C4-2B (cell line): Measurements from ENCODE around the gene EMC1.
"Not testable (repeated sequence)": the region's sequence is repeated elsewhere in the genome, so short reads cannot be mapped to it uniquely, and the experiment has no call there.

Experiments used
- H3K27ac ChIP-seq: fragments of 450-650 bp; 2 replicates; pipeline ENCODE4 v1.5.1; 2017
- ZFX ChIP-seq: fragments of 450-650 bp; IDR thresholded peaks from 2 replicates; pipeline ENCODE4 v1.6.1; 2017
- TF ChIP-seq, protein P1 (sequence below): fragments of 450-650 bp; conservative IDR thresholded peaks from 2 replicates; pipeline ENCODE4 v1.5.1; 2017; ENCODE audit warnings: mild to moderate bottlenecking

The EMC1 gene

DNA sequence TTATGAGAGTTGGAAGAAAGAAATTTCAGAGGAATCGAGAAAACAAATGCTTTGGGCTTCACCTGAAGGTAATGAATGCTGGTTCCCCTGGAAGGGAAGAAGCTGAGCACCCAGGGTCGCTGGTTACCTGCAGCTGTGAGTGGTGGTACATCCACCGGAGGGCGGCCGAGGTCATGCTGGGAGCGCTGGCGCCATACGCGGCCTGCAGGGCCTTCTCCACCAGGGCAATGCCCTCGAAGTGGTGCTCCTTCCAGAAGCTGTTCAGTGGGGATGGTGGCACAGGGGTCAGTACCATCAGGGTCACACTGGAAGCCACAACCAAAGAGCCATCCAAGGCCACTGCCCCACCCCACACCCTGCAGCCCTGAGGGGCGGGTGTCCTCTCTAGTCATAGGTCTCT is 17.1 kb upstream of the EMC1 start:
- no peak overlapping the region for H3K27ac ChIP-seq
- TF ChIP-seq ZFX, result no peak
- TF ChIP-seq, protein P1, sequence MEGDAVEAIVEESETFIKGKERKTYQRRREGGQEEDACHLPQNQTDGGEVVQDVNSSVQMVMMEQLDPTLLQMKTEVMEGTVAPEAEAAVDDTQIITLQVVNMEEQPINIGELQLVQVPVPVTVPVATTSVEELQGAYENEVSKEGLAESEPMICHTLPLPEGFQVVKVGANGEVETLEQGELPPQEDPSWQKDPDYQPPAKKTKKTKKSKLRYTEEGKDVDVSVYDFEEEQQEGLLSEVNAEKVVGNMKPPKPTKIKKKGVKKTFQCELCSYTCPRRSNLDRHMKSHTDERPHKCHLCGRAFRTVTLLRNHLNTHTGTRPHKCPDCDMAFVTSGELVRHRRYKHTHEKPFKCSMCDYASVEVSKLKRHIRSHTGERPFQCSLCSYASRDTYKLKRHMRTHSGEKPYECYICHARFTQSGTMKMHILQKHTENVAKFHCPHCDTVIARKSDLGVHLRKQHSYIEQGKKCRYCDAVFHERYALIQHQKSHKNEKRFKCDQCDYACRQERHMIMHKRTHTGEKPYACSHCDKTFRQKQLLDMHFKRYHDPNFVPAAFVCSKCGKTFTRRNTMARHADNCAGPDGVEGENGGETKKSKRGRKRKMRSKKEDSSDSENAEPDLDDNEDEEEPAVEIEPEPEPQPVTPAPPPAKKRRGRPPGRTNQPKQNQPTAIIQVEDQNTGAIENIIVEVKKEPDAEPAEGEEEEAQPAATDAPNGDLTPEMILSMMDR, result no peak

DNA sequence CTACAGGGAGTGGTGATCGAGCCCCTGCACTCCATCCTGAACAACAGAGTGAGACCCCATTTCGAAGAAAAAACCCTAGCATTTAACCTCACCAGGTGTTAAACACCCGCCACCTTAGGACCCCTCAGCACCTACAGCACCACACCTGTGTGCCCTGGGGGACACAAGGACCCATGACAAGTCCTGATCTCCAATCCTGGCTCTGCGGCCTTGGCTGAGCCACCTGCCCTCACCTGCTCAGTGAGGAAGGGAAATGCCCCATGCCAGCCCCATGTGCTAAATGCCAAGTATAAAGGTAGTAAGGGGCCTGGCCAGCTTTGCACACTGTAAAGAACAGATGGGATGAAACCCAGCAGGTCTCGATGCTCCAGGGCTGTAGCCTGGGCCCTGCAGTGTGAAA is 11.4 kb upstream of the EMC1 start:
- no peak overlapping the region for H3K27ac ChIP-seq
- TF ChIP-seq, protein P1, result no peak
- TF ChIP-seq ZFX, result no peak

DNA sequence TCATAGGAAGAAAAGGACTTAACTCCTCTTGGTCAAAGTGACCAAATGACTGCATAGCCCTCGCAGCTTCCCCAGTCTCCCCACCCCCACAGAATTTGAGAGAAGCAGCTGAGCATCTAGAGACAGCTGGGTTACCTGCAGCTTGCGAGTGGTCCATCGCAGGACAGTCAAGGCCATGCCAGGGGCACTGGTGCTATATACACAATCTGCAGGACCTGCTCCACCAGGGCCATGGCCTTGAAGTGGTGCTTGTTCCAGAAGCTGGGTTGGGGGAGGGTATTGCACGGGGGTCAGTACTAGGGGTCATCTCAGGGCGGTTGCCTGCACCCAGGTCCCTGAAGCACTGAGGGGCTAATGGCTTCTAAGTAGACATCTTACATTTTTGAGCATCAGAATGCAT is 10.7 kb upstream of the EMC1 start:
- TF ChIP-seq, protein P1, result no peak
- no peak for TF ChIP-seq ZFX
- H3K27ac ChIP-seq, result no peak overlapping the region

- H3K27ac ChIP-seq, result no peak overlapping the region
- TF ChIP-seq, protein P1, result no peak
- no peak for TF ChIP-seq ZFX
Measured at GRCh38 chr1:19260211-19261138, 9.2 kb upstream of the EMC1 start.

DNA sequence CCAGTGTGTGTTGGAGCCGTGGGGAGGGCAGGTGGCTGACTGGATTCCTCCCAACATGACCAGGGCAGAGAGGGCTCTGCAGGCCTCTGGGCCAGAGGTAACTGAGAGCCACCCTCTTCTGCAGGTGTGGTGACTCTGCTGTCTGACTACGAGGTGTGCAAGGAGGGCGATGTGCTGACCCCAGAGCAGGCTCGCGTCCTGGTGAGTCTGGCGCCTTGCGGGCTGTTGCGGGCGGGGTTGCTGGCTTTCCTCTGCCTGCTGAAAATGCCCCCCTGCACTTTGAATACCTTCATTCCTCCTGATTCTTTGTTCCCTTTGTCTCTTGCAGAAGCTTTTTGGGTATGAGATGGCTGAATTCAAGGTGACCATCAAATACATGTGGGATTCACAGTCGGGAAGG is 7.0 kb upstream of the EMC1 start:
- TF ChIP-seq, protein P1, result no peak
- no peak for TF ChIP-seq ZFX
- H3K27ac ChIP-seq, result no peak overlapping the region

DNA sequence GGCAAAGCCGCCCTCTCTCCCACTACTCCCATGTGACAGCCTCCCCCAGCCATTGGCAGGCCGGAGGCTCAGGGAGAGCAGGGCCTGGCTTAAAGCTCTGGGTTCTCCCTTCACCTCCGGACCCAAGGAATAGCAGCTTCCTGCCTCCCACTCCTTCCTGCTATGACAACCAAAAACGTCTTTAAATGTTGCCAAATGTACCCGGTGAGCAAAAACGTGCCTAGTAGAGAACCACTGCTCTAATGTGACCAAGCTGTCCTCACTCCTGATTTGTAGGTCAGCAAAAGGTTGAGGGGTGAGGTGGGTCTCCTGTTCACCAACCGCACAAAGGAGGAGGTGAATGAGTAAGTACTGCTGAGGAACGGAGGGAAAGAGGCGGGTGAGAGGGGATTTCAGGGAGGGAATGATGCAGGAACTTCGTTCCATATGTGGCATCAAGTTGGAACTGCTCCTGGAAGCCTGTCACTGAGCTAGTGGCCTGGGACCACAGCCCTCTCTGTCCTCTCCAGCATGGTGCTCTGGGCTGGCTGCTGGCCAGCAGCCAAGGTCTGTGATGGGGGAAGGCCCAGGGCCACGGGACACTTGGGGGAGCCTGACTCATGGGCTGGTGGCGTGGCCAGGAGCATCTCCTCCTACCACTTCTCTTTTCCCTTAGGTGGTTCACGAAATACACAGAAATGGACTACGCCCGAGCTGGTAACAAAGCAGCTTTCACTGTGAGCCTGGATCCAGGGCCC is 6.0 kb upstream of the EMC1 start:
- H3K27ac ChIP-seq, result no peak overlapping the region
- TF ChIP-seq ZFX, result no peak
- TF ChIP-seq, protein P1, result no peak

DNA sequence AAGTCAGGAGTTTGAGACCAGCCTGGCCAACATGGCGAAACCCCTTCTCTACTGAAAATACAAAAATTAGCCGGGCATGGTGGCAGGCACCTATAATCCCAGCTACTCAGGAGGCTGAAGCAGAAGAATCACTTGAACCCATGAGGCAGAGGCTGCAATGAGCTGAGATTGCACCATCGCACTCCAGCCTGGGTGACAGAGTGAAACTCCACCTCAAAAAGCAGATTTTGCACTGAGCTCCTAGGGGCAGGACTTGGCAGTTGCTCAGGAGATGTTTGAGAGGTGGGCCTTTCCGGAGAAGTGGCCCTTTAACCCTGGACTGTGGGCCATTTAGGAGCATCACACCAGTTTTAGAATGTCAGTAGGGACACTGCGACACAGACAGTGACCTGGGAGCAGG is 5.0 kb upstream of the EMC1 start:
- not testable (repeated sequence) for H3K27ac ChIP-seq
